HCT116 (cell line): Measurements from ENCODE around the gene FBXO15.

Source experiments
- ELF1 ChIP-seq: IDR thresholded peaks from 2 replicates; pipeline ENCODE4 v1.6.1; 2012; ENCODE audit warnings: low read depth, borderline replicate concordance
- JUND ChIP-seq: IDR thresholded peaks from 2 replicates; pipeline ENCODE4 v1.6.1; 2012
- POLR2A ChIP-seq: IDR thresholded peaks from 2 replicates; pipeline ENCODE4 v1.7.0; 2011; ENCODE audit warnings: borderline replicate concordance; ENCODE audit not compliant: insufficient read depth, insufficient read length; ENCODE audit errors: extremely low read depth
- RAD21 ChIP-seq: IDR thresholded peaks from 2 replicates; pipeline ENCODE4 v1.6.1; 2012; ENCODE audit warnings: low read depth, mild to moderate bottlenecking
- TF ChIP-seq, protein P1 (sequence below), 3 experiments: fragments of 200-600 bp in 1 of 3; sonication (generic) in 1 of 3; IDR thresholded peaks in 2 of 3; conservative IDR thresholded peaks in 1 of 3; 2 replicates each; pipeline ENCODE4 v1.5.1; 2012 to 2017; ENCODE audit warnings: low read depth in 2 of 3, low read length in 2 of 3, antibody characterized with exemption in 1 of 3, borderline replicate concordance in 1 of 3, control low read depth in 1 of 3, mild to moderate bottlenecking in 1 of 3, mixed read lengths in 1 of 3, mixed run types in 1 of 3, moderate library complexity in 1 of 3; ENCODE audit not compliant: insufficient read depth in 1 of 3
- TF ChIP-seq, protein P2 (sequence below): IDR thresholded peaks from 2 replicates; pipeline ENCODE4 v1.6.1; 2012; ENCODE audit warnings: low read depth

DNA sequence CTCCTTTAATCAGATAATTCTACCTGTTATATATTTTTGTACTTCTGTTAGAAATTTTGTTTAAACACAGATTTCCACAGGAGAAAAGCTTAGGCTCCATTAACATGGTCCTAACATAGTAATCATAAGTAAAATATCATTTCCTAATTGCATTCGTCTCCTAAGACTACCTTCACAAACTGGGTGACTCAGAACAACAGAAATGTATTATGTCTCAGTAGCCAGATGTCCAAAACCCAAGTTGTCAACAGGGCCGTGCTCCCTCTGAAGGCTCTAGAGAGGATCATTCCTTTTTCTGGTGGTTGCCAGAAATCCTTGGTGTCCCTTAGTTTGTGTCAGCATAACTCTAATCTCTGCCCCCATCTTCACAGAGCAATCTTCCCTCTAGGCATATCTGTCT is 5.4 kb downstream of the FBXO15 start:
- TF ChIP-seq RAD21 (no peak), POLR2A (no peak), JUND (no peak), ELF1 (no peak)
- TF ChIP-seq, protein P1, sequence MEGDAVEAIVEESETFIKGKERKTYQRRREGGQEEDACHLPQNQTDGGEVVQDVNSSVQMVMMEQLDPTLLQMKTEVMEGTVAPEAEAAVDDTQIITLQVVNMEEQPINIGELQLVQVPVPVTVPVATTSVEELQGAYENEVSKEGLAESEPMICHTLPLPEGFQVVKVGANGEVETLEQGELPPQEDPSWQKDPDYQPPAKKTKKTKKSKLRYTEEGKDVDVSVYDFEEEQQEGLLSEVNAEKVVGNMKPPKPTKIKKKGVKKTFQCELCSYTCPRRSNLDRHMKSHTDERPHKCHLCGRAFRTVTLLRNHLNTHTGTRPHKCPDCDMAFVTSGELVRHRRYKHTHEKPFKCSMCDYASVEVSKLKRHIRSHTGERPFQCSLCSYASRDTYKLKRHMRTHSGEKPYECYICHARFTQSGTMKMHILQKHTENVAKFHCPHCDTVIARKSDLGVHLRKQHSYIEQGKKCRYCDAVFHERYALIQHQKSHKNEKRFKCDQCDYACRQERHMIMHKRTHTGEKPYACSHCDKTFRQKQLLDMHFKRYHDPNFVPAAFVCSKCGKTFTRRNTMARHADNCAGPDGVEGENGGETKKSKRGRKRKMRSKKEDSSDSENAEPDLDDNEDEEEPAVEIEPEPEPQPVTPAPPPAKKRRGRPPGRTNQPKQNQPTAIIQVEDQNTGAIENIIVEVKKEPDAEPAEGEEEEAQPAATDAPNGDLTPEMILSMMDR (IDR thresholded peaks at IDR 0.05 in 2 of 3, conservative IDR thresholded peaks at IDR 0.05 in 1 of 3; ENCODE audit: borderline replicate concordance in 1 of 3, insufficient read depth in 1 of 3, low read depth in 2 of 3, low read length in 2 of 3), result no peak
- TF ChIP-seq, protein P2, sequence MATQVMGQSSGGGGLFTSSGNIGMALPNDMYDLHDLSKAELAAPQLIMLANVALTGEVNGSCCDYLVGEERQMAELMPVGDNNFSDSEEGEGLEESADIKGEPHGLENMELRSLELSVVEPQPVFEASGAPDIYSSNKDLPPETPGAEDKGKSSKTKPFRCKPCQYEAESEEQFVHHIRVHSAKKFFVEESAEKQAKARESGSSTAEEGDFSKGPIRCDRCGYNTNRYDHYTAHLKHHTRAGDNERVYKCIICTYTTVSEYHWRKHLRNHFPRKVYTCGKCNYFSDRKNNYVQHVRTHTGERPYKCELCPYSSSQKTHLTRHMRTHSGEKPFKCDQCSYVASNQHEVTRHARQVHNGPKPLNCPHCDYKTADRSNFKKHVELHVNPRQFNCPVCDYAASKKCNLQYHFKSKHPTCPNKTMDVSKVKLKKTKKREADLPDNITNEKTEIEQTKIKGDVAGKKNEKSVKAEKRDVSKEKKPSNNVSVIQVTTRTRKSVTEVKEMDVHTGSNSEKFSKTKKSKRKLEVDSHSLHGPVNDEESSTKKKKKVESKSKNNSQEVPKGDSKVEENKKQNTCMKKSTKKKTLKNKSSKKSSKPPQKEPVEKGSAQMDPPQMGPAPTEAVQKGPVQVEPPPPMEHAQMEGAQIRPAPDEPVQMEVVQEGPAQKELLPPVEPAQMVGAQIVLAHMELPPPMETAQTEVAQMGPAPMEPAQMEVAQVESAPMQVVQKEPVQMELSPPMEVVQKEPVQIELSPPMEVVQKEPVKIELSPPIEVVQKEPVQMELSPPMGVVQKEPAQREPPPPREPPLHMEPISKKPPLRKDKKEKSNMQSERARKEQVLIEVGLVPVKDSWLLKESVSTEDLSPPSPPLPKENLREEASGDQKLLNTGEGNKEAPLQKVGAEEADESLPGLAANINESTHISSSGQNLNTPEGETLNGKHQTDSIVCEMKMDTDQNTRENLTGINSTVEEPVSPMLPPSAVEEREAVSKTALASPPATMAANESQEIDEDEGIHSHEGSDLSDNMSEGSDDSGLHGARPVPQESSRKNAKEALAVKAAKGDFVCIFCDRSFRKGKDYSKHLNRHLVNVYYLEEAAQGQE, result no peak
